HepG2 (cell line): ENCODE measurements around the gene HDGFL2. TPM values are rescaled to one million over a fixed set of nuclear protein-coding genes. Genes with fewer than 3 reads are reported as not detected.
A peak's percentile ranks its signal among the peaks of the same experiment; 100 is the strongest.

Experiments used
- ATAC-seq: fragments of 200-7000 bp; cut with Tn5 transposase; 3 replicates; pipeline ENCODE4 v1.9.1; 2020; ENCODE audit warnings: mild to moderate bottlenecking, moderate library complexity
- BruUV-seq: library from RNA; stranded (reverse); fragments of 400-500 nt; replicated peaks from 2 replicates; lab custom pipeline; 2021; lab: Mats Ljungman, UMichigan
- CTCF ChIA-PET: fragments of 300-600 bp; formaldehyde crosslinking; extraction: SDS; loops from one replicate; lab custom pipeline; 2021; ENCODE audit warnings: low total read pairs, inconsistent platforms, low intra/inter-chr PET ratio; lab: Yijun Ruan, JAX
- POLR2A ChIA-PET: fragments of 350-600 bp; sonication (Branson Sonifier 250); formaldehyde crosslinking; loops from one replicate; lab custom pipeline; 2020; ENCODE audit warnings: antibody characterized with exemption, inconsistent platforms; lab: Yijun Ruan, JAX
- DNase-seq: peaks from one replicate; pipeline ENCODE4 v3.0.0-alpha.2; 2015; ENCODE audit warnings: low spot score
- FAIRE-seq: peaks from 3 replicates; lab custom pipeline; 2011; peaks lifted over from hg19 to GRCh38; lab: Jason Lieb, UNC
- H2AFZ ChIP-seq: one replicate; pipeline ENCODE4 v1.6.1; 2011; ENCODE audit warnings: low read length, inconsistent platforms
- H3K27ac ChIP-seq: fragments of 300-600 bp; 3 replicates; pipeline ENCODE4 v1.8.0; 2011; ENCODE audit warnings: mixed run types, mild to moderate bottlenecking, mixed read lengths, low read length, inconsistent platforms; ENCODE audit not compliant: insufficient read depth; ENCODE audit errors: extremely low read length
- H3K27me3 ChIP-seq, 2 experiments: fragments of 200-600 bp in 1 of 2; 2 replicates in 1 of 2; 3 replicates in 1 of 2; pipeline versions ENCODE4 v1.6.0 to v1.8.0; 2011; ENCODE audit warnings: low read length in 2 of 2, mild to moderate bottlenecking in 2 of 2, moderate library complexity in 2 of 2, inconsistent platforms in 1 of 2; ENCODE audit not compliant: insufficient read depth in 2 of 2, control insufficient read depth in 1 of 2
- H3K36me3 ChIP-seq, 2 experiments: fragments of 200-600 bp in 1 of 2; replicated peaks in 1 of 2; 2 replicates in 1 of 2; 3 replicates in 1 of 2; pipeline versions ENCODE4 v1.5.1 to v1.8.0; 2011; ENCODE audit warnings: low read length in 2 of 2, inconsistent platforms in 1 of 2; ENCODE audit not compliant: insufficient read depth in 2 of 2, control insufficient read depth in 1 of 2
- H3K4me1 ChIP-seq: 2 replicates; pipeline ENCODE4 v1.5.1; 2012; ENCODE audit warnings: low read length, inconsistent platforms; ENCODE audit not compliant: insufficient read depth
- H3K4me2 ChIP-seq: 2 replicates; pipeline ENCODE4 v1.6.0; 2011; ENCODE audit warnings: low read depth, low read length, inconsistent platforms
- H3K4me3 ChIP-seq, 3 experiments: fragments of 200-600 bp in 1 of 3; sonication (generic), shearing (Covaris generic) in 1 of 3; replicated peaks in 1 of 3; 2 replicates each; pipeline ENCODE4 v1.5.1; 2011 to 2016; ENCODE audit warnings: low read length in 3 of 3, inconsistent platforms in 2 of 3, low read depth in 2 of 3, mild to moderate bottlenecking in 2 of 3, control low read depth in 1 of 3, mixed read lengths in 1 of 3; ENCODE audit not compliant: insufficient read depth in 1 of 3
- H3K79me2 ChIP-seq: one replicate; pipeline ENCODE4 v1.6.1; 2011; ENCODE audit warnings: low read length, inconsistent platforms; ENCODE audit not compliant: insufficient read depth
- H3K9ac ChIP-seq: 2 replicates; pipeline ENCODE4 v1.6.0; 2011; ENCODE audit warnings: mild to moderate bottlenecking, low read depth, low read length, inconsistent platforms; ENCODE audit not compliant: insufficient read depth
- H3K9me3 ChIP-seq: 2 replicates; pipeline ENCODE4 v1.5.1; 2012; ENCODE audit warnings: mild to moderate bottlenecking, low read length
- H4K20me1 ChIP-seq: 2 replicates; pipeline ENCODE4 v1.6.0; 2011; ENCODE audit warnings: inconsistent platforms, mild to moderate bottlenecking, low read length, moderate library complexity; ENCODE audit not compliant: insufficient read depth
- AGO2 ChIP-seq: fragments of 200-400 bp; formaldehyde crosslinking; optimal IDR thresholded peaks from 2 replicates; pipeline ENCODE3; 2017; ENCODE audit warnings: mild to moderate bottlenecking, low read depth, low read length, moderate library complexity
- FIP1L1 ChIP-seq: fragments of 200-400 bp; formaldehyde crosslinking; IDR thresholded peaks from 2 replicates; pipeline ENCODE4 v1.6.1; 2018; ENCODE audit warnings: low read depth, mild to moderate bottlenecking, low read length, moderate library complexity, borderline replicate concordance; ENCODE audit not compliant: insufficient read depth
- HDAC2 ChIP-seq: sonication (generic); formaldehyde crosslinking; IDR thresholded peaks from 2 replicates; pipeline ENCODE4 v1.4.0; 2020; ENCODE audit warnings: missing genetic modification reagents
- KLF16 ChIP-seq, 2 experiments: sonication (generic) in 1 of 2; formaldehyde crosslinking in 1 of 2; IDR thresholded peaks; 2 replicates each; pipeline versions ENCODE4 v1.6.1 to v1.8.0; 2016 to 2023; ENCODE audit warnings: missing genetic modification reagents in 2 of 2, missing compliant biosample characterization in 1 of 2
- NONO ChIP-seq, 2 experiments: fragments of 450-650 bp in 1 of 2; sonication (generic) in 1 of 2; formaldehyde crosslinking in 1 of 2; IDR thresholded peaks in 1 of 2; conservative IDR thresholded peaks in 1 of 2; 2 replicates each; pipeline versions ENCODE4 v1.6.1 to v1.8.0; 2017 to 2022; ENCODE audit warnings: mild to moderate bottlenecking in 1 of 2, missing genetic modification reagents in 1 of 2, moderate library complexity in 1 of 2
- RBAK ChIP-seq: sonication (generic); formaldehyde crosslinking; IDR thresholded peaks from 2 replicates; pipeline ENCODE4 v1.5.1; 2020; ENCODE audit warnings: mild to moderate bottlenecking, missing genetic modification reagents
- SP1 ChIP-seq, 2 experiments: fragments of 450-650 bp in 1 of 2; sonication (generic) in 1 of 2; formaldehyde crosslinking in 1 of 2; IDR thresholded peaks; 2 replicates each; pipeline versions ENCODE4 v1.4.0 to v1.6.1; 2016 to 2020; ENCODE audit warnings: missing genetic modification reagents in 1 of 2
- THAP11 ChIP-seq: IDR thresholded peaks from 2 replicates; pipeline ENCODE4 v1.6.1; 2016; ENCODE audit warnings: missing biosample characterization, missing genetic modification reagents
- ZNF124 ChIP-seq: sonication (generic); formaldehyde crosslinking; IDR thresholded peaks from 2 replicates; pipeline ENCODE4 v1.4.0; 2020; ENCODE audit warnings: missing genetic modification reagents
- ZNF207 ChIP-seq: fragments of 450-650 bp; IDR thresholded peaks from 2 replicates; pipeline ENCODE4 v1.6.1; 2016; ENCODE audit warnings: antibody characterized with exemption, borderline replicate concordance
- ZNF225 ChIP-seq: sonication (generic); formaldehyde crosslinking; IDR thresholded peaks from 2 replicates; pipeline ENCODE4 v1.4.0; 2020; ENCODE audit warnings: mild to moderate bottlenecking, missing genetic modification reagents
- ZNF691 ChIP-seq: sonication (generic); formaldehyde crosslinking; IDR thresholded peaks from 2 replicates; pipeline ENCODE4 v1.4.0; 2020; ENCODE audit warnings: missing genetic modification reagents, low read depth, mild to moderate bottlenecking, borderline replicate concordance
- WGBS: methylation state at CpG from one replicate; pipeline ENCODE4 v1.1.6; 2017; ENCODE audit warnings: low lambda C conversion rate; 5-methylcytosine and 5-hydroxymethylcytosine counted together
- in situ Hi-C: cut with HindIII; loops from 2 replicates; pipeline ENCODE4 v1.10.0; 2017; ENCODE audit warnings: low pct_unique_long_range_greater_than_20kb; ENCODE audit not compliant: extremely low pct_ligation_motif_present
- intact Hi-C: fragments of 100-400 bp; cut with micrococcal nuclease; formaldehyde crosslinking; loops from one replicate; pipeline ENCODE4 v1.10.0; 2022; ENCODE audit not compliant: unreplicated experiment
- polyA plus RNA-seq, 8 experiments: library from polyadenylated mRNA; depleted of rRNA in 3 of 8; stranded (reverse) in 7 of 8; unstranded in 1 of 8; fragments of >200 nt; fragmentation: Illumina TruSeq in 4 of 8; extraction: Trizol in 4 of 8; gene quantifications; 2 replicates each; pipeline versions ENCODE4 v1.2.1 to v1.2.3, GENCODE V29; 2011 to 2016; ENCODE audit warnings: low read depth in 4 of 8, missing spikeins in 1 of 8, mixed read lengths in 1 of 8; ENCODE audit not compliant: insufficient read depth in 1 of 8
- total RNA-seq, 5 experiments: library from RNA; depleted of rRNA; stranded (reverse); fragments of >200 nt; fragmentation: Illumina TruSeq; extraction: Trizol; gene quantifications; 2 replicates each; pipeline ENCODE4 v1.2.3, GENCODE V29; 2016; ENCODE audit warnings: low read depth in 1 of 5

Gene HDGFL2
- total and polyA plus RNA-seq, 2 of the 13 experiments (the other 11 are each of a cell fraction or from before 2014, with no cell fraction given): 20.0 to 51.1 TPM

GRCh38 chr19:4492337-4493103, 20.4 kb downstream of the HDGFL2 start (continued):
- TF ChIP-seq ZNF225 (CRISPR knock-in tag): no peak
- peak; percentile 62; the same call in 1 of the 2 replicates for TF ChIP-seq ZNF207
- TF ChIP-seq ZNF691 (CRISPR knock-in tag): no peak
- peak; percentile 23; the same call in 1 of the 2 replicates for TF ChIP-seq NONO (IDR thresholded peaks at IDR 0.05)
- no peak for TF ChIP-seq NONO (CRISPR knock-in tag; conservative IDR thresholded peaks at IDR 0.05)
- TF ChIP-seq KLF16 (CRISPR knock-in tag; IDR thresholded peaks at IDR 0.05): 0 out of 4 replicates have a peak, but pooled peaks of 1 of the 2 experiments have one; percentile 56
- no peak for TF ChIP-seq ZNF124
- TF ChIP-seq FIP1L1: no peak
- TF ChIP-seq HDAC2: no peak
- no peak for TF ChIP-seq RBAK
- TF ChIP-seq SP1 (IDR thresholded peaks at IDR 0.05): peak; percentile 63; the same call in 1 of the 2 replicates
- no peak for TF ChIP-seq SP1 (CRISPR knock-in tag; IDR thresholded peaks at IDR 0.05)

- no TSS peak for BruUV-seq
- Histone ChIP-seq H3K9me3 (no peaks in the 10 kb centered on the region), H3K4me2 (no peak overlapping the region), H3K4me1 (no peaks in the 10 kb centered on the region), H3K36me3 (peaks cover 34 to 66% of the 10 kb centered on the region in 2 experiments), H3K27ac (no peak overlapping the region), H3K27me3 (no peaks in the 10 kb centered on the region; a peak in 1 of 5 replicates), H4K20me1 (no peaks in the 10 kb centered on the region), H3K79me2 (no peaks in the 10 kb centered on the region), H2AFZ (no peak overlapping the region), H3K4me3 (no peak overlapping the region), H3K9ac (no peak overlapping the region)
- DNase-seq: no peak
- WGBS: 96% methylated on average over 36 of the region's 41 CpGs
- in situ Hi-C loops (no loop called here), intact Hi-C loops (no loop called here)
- FAIRE-seq: no peak
- TF ChIP-seq THAP11 (CRISPR knock-in tag): no peak
- peak; percentile 44 for TF ChIP-seq AGO2
- ATAC-seq: no peak
- CTCF ChIA-PET: no interaction called here
- POLR2A ChIA-PET: no interaction called here
These were observed 21.2 kb downstream of the HDGFL2 start for GRCh38 chr19:4493104-4493928.
